Stomach (tissue), 4 donors: Measurements from ENCODE around the gene DGCR6L.

ENCODE experiments used
- POLR2A ChIP-seq, 4 donors: fragments of 450-650 bp; IDR thresholded peaks; one replicate each; pipeline ENCODE4 v1.6.1; 2016; ENCODE audit warnings: antibody characterized with exemption in 4 of 4, control low read depth in 2 of 4, mild to moderate bottlenecking in 1 of 4, moderate library complexity in 1 of 4
- TF ChIP-seq, protein P1 (sequence below), 7 experiments: fragments of 450-650 bp in 4 of 7; fragments of 200-600 bp in 3 of 7; sonication (generic) in 3 of 7; IDR thresholded peaks; one replicate each; pipeline ENCODE4 v1.5.1; 2016 to 2019; ENCODE audit warnings: antibody characterized with exemption in 7 of 7, control low read depth in 2 of 7, mild to moderate bottlenecking in 1 of 7

DNA sequence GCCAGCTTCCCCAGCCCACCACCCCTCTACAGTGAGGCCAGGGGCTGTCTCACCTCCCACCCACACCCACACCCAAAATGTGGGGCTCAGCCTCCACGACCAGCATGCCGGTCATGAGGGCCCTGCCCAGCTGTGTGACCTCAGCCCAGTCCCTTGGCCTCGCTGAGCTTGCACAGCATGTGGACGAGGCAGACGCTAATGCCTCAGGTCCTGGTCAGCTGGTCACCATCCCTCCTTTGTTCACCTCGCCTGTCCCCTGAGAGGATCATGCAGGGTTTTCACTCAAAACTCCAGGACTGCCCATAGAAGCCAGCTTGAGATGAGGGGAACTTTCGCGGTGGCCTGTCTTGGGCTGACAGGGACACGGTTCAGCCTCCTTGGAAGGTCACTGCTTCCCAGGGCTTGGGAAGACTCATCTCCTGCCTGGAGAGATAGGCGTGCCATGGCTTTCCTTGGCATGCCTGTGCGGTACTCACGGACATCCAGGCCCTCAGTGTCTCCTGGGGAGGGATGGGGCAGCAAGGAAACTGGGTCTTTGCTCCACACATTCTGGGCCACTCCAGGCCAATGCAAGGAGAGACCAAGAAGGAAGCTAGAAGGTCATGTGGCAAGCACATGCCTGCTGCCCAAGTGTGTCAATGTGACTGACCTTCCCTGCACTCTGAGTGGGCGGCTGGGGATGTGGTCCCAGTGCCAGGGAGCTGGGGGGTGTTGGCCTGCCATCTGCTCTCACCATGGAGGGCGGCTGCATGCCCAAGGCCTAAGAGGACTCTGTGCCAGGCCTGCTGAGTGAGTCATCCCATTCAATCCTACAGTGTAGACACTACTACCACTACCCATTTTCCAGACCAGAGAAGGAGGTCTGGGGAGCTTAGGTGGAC, 48.5 kb downstream of the DGCR6L start:
- TF ChIP-seq POLR2A (IDR thresholded peaks at IDR 0.05) = no peak
- TF ChIP-seq, protein P1, sequence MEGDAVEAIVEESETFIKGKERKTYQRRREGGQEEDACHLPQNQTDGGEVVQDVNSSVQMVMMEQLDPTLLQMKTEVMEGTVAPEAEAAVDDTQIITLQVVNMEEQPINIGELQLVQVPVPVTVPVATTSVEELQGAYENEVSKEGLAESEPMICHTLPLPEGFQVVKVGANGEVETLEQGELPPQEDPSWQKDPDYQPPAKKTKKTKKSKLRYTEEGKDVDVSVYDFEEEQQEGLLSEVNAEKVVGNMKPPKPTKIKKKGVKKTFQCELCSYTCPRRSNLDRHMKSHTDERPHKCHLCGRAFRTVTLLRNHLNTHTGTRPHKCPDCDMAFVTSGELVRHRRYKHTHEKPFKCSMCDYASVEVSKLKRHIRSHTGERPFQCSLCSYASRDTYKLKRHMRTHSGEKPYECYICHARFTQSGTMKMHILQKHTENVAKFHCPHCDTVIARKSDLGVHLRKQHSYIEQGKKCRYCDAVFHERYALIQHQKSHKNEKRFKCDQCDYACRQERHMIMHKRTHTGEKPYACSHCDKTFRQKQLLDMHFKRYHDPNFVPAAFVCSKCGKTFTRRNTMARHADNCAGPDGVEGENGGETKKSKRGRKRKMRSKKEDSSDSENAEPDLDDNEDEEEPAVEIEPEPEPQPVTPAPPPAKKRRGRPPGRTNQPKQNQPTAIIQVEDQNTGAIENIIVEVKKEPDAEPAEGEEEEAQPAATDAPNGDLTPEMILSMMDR (IDR thresholded peaks at IDR 0.05) = no peak
